Stimulated activated naive CD8-positive, alpha-beta T cell treated with anti-CD3 and anti-CD28 coated beads, Interleukin-15, Interleukin-2, amounts not matched to agents 100 U/mL and 50 U/mL, for 24 hours (primary cell): ENCODE data around the gene RAD18.

Source experiments
- ATAC-seq: fragments of 150-1000 bp; cut with Tn5 transposase; one replicate; pipeline ENCODE4 v1.10.0; 2021
- DNase-seq: peaks from one replicate; pipeline ENCODE4 v3.0.0; 2021

RAD18 gene, protein sequence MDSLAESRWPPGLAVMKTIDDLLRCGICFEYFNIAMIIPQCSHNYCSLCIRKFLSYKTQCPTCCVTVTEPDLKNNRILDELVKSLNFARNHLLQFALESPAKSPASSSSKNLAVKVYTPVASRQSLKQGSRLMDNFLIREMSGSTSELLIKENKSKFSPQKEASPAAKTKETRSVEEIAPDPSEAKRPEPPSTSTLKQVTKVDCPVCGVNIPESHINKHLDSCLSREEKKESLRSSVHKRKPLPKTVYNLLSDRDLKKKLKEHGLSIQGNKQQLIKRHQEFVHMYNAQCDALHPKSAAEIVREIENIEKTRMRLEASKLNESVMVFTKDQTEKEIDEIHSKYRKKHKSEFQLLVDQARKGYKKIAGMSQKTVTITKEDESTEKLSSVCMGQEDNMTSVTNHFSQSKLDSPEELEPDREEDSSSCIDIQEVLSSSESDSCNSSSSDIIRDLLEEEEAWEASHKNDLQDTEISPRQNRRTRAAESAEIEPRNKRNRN

GRCh38 chr3:8963137-8963853, at the start of gene RAD18:
TSS of gene RAD18 (minus strand) at chr3:8963472. CDS start at chr3:8963385, 87 bp downstream.
- peak; percentile 92 for ATAC-seq

DNA sequence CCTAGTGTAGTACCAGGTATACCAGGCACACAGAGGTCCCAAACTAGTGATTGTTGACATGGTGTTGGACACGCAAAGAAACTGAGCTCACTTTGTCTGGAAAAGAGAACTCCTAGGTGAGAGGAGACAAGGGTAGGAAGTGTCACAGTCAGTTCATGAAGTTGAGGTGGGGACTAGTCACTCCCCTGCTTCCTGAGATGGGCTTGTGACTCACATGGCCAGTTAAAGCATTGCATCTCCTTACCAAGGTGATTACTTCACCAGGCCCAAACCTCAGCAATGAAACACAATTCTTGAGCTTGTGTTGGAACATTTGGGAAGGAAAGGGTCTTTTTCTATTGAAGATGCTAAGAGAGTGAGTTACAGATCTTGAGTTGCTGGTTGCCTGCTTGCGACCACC, 49.2 kb upstream of the RAD18 start:
- ATAC-seq (peak; percentile 63), DNase-seq (no peak)

More at GRCh38 chr3:8963137-8963853, at the start of gene RAD18:
- DNase-seq = peak; percentile 94

GRCh38 chr3:9009976-9010545, 46.8 kb upstream of the RAD18 start:
- ATAC-seq = no peak
- no peak for DNase-seq

GRCh38 chr3:9008550-9009255, 45.4 kb upstream of the RAD18 start:
- ATAC-seq = no peak
- no peak for DNase-seq

DNA sequence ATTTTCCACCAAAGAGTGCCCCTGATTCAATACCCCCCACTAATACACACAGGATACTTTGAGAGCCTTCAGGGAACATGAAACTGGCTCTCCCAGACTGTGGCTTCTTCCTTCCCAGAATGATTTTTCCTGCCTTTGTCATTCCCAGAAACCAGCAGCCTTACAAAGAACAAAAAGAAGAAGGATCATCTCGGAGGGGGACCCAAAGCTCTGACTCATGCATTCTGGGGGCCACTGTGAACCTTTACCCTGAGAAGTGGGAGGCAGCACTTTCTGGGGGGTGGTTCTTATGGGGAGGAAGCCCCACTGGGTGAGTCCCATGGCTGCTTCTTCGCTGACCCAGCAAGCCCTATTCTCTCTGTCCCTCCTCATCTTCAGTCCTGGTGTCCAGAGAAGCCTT, 44.7 kb upstream of the RAD18 start:
- no peak for ATAC-seq
- DNase-seq = no peak

DNA sequence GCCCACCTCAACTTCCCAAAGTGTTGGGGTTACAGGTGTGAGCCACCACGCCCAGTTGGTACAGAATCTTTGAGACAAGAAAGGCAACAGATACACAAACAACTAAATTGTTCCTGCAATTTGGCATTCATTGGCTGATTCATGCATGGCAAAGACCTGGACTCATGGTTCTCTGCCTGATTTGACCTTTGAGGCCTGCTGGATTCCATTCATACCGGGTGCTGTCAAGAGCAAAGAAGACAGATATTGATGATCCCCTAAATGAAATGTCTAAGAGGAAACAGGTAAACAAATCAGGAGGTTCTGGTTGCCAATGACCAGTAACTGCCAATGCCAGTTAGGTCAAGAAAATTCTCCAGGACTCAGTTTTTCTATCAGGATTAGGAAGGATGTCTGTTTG, 43.9 kb upstream of the RAD18 start:
- ATAC-seq = no peak
- DNase-seq = no peak

GRCh38 chr3:9000041-9000440, 36.8 kb upstream of the RAD18 start:
- no peak for DNase-seq
- ATAC-seq = no peak

DNA sequence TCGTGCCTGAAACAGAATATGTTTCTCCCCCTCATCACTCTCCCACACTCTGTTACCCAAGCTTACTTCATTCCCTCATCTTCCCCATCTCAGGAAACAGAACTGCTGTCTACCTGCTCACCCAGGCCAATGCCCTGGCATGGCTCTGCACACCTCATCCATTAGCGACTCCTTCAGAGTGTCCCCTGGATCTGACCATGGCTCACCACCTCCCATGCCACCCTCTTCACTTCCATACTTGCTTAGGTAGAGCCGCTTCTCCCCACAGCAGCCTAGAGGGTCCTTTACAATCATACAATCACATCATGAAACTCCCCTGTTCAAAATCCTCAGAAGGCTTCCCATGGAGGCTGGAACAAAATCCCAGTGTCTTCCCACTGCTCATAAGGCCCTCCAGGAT, 33.9 kb upstream of the RAD18 start:
- ATAC-seq = no peak
- DNase-seq = no peak

GRCh38 chr3:8996681-8997121, 33.4 kb upstream of the RAD18 start:
- ATAC-seq (no peak), DNase-seq (no peak)

DNA sequence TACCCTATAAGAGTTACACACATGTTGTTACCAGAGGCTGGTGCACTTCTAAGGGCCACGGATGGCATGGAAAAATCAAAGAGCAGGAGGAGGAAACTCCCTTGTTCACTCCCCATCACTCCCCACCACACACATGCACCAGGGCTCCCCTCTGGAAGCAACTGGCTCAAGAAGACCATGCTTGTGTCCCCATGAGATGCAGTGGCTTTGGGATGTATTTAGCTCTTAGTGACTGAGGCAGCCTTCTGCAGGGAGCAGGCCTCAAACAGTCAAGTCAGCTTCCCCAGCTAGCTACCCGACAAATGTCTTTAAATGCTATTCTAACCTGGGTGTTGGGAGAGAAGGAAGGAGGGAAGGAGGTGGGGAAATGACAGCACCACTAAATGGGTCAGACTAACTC, 32.9 kb upstream of the RAD18 start:
- DNase-seq (no peak), ATAC-seq (no peak)

DNA sequence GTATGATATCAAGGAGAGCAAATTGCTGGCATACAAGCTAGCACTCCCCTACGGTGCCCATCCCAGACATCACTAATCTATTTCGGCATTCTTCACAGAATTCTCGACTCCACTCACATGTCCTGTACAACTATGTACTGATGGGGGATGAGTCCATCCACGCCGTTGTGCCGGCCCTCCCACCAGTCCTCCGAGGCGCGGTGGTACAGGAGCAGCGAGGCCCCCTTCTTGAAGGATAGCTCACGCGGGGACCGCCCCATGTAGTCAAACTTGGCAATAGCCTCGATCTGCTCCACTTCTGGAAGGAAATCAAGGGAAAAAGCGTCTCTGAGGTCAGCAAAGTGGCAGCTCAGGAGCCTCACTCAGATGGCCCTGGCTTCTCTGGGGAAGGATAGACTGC, 31.0 kb upstream of the RAD18 start:
- ATAC-seq = no peak

DNA sequence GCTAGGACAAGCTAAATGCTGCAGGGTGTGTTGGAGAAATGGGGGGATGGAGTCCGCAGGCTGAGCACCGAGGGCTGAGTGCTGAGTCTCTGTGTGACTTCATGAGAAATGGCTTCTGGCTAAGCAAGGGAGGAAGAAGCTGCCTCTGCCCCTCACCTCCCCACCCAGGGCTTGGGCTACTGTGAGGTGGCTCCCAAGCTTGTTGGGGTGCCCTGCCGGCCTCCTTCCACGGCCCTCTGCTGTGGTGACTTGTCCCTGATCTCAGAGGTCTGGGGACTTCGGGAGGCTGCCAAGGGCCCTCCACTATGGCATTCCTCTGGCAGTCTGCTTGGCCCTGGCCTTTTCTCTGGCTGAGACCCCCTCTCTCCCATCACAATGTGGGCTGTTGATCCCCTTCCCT, 30.1 kb upstream of the RAD18 start:
- DNase-seq (no peak), ATAC-seq (no peak)

More for the DNA sequence above, 31.0 kb upstream of the RAD18 start:
- DNase-seq = no peak

GRCh38 chr3:8992854-8993253, 29.6 kb upstream of the RAD18 start:
- no peak for DNase-seq

GRCh38 chr3:8992199-8992598, 28.9 kb upstream of the RAD18 start:
- no peak for DNase-seq
- peak; percentile 21 for ATAC-seq

More at GRCh38 chr3:8992854-8993253, 29.6 kb upstream of the RAD18 start:
- no peak for ATAC-seq

GRCh38 chr3:8990266-8991215, 27.3 kb upstream of the RAD18 start:
- DNase-seq = no peak
- ATAC-seq = no peak

DNA sequence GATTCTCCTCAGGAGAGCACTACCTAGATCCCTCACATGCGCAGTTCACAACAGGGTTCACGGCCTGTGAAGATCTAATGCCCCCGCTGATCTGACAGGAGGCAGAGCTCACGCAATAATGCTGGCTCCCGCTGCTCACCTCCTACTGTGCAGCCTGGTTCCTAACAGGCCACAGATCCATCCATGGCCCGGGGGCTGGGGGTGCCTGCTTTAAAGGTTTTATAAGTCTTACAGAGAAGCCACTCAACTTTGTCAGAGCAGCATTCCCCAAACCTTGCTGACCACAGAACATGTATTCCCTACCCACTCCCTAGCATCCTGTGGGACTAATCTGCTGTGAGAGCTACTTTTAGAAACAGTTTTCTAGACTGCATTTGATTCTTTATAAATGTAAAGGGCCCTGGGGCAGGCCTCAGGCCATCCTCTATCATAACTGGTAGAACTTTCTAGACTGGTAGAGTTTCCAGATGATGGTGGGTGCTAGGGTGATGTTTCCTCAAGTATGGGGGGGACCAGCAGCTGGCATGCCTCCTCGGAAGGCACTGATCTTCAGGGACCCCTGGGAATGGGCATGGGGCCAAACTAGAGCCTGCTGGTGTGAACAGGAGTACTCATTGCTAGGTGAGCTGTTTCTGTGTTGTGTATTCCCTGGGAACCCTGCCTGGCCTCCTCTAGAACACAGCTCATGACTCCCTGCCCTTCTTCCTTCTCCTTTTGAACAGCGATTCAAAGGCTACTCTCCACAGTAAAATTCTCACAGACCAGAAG, 25.7 kb upstream of the RAD18 start:
- DNase-seq (no peak), ATAC-seq (no peak)

GRCh38 chr3:8988384-8988655, 25.0 kb upstream of the RAD18 start:
- no peak for ATAC-seq

DNA sequence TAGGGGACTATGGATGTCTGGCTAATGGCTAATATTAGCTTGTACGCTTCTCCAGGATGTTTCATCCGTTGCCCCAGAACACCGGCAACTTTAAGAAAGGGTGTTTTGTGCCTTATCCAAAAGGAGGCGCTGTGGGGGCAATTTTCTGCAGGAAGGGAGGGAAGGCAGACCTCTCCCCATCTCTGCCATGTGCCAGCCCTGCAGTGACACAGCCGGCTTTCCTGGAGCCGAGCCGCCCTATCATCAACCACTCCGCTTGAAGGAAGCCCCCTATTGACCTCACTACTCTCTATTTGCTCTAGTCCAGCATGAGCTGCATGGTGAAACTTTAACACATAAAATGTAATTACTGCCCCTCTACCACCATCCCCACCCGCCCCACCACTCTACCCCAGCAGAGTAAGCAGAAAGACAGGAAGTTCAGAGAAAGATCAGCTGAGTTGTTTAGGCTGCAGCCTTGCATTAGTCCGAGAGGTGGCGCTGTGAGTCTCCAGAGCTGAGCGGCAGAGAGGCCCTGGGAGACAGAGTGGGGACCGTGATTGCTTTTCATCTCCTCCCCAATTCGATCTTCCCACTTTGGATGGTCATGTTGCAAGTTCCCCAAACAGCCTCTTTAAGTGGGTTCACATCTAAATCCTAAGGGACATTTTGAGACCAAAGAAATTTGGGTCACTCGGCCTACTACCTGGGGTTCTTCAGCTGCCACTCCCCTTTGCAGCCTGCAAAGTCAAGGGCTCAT, 24.5 kb upstream of the RAD18 start:
- DNase-seq (peak; percentile 69), ATAC-seq (peak; percentile 47)

More at GRCh38 chr3:8988384-8988655, 25.0 kb upstream of the RAD18 start:
- DNase-seq = no peak

DNA sequence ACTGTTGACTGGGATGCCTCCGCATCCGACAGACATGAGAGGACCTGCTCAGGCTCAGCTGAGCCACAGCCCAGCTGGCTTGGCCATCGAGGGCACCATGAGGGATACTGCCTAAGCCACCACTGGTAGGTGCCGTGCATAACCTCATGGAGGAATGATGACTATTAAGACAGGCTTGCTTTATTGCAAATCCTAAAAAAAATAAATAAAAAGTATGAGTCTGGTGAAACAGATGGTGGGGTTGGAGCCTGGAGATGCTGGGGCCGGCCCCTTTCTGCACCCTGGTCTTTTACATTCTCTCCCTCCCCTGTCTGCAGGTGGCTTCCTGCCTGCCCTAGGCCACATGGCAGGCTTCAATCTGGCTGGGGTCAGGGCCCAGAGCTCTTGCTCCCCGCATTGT, 24.0 kb upstream of the RAD18 start:
- DNase-seq = no peak

DNA sequence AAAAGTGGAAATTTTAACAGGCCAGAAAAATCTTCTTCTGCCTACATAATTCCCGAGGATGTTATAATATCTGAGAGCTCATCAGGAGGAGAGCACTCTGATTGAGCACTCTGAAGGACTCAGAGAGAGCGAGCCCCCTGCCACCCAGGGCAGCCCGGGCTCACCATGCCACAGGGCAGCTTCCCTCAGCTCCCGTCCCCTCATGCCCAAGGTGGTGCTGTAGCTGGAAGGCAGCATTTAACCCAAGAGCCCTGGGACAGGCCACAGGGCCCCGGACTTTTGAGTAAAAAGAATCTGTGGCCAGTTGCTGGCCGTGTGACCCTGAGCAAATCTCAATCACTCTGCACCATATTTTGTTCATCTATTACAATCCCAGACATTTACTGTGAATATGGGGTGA, 23.5 kb upstream of the RAD18 start:
- DNase-seq = no peak
- ATAC-seq = no peak

More for the DNA sequence above, 24.0 kb upstream of the RAD18 start:
- no peak for ATAC-seq
